ENCODE measurements around the gene UBE2E2. TPM values are rescaled to one million over a fixed set of nuclear protein-coding genes. Genes with fewer than 3 reads are reported as not detected.

UBE2E2 gene
- total and polyA plus RNA-seq, 2 experiments from 2014 or later = 29.0 to 75.4 TPM

DNA sequence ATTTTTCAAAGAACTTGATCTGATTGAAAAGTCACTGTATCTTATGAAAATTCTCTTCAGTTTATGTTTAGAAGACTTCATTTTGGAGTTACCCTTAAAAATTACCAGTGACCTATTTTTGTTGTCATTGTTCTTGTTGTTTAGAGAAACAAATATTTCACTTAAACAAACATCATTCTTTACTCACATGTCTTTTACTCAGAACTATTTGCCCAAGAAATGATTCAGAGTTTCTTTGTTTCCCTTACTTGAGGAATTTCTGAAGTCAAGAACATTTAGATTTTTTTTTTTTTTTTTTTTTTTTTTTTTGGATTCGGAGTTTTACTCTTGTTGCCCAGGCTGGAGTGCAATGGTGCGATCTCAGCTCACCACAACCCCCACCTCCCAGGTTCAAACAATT is 343.1 kb downstream of the UBE2E2 start:
- Histone ChIP-seq H2AFZ (no peak overlapping the region), H3K4me3 (no peak overlapping the region), H3K27me3 (replicated peaks; ENCODE audit: insufficient read depth) (no peaks in the 10 kb centered on the region), H3K4me2 (ENCODE audit: unreplicated experiment) (no peak overlapping the region), H3K4me1 (ENCODE audit: insufficient read depth) (no peaks in the 10 kb centered on the region), H4K20me1 (ENCODE audit: insufficient read depth) (no peaks in the 10 kb centered on the region), H3K79me2 (ENCODE audit: insufficient read depth) (no peaks in the 10 kb centered on the region), H3K27ac (no peak overlapping the region), H3F3A (ENCODE audit: insufficient read depth) (no peaks in the 10 kb centered on the region), H3K9me2 (ENCODE audit: insufficient read depth) (no peaks in the 10 kb centered on the region), H3K9ac (no peak overlapping the region), H3K9me3 (ENCODE audit: low read depth) (no peaks in the 10 kb centered on the region), H3K36me3 (ENCODE audit: low read depth) (no peaks in the 10 kb centered on the region)
- TF ChIP-seq EZH2phosphoT487 (IDR thresholded peaks at IDR 0.05; ENCODE audit: insufficient read depth, low read depth) (no peak), EZH2 (IDR thresholded peaks at IDR 0.05; ENCODE audit: insufficient read depth, poor library complexity, severe bottlenecking) (no peak)
- WGBS, 2 experiments (ENCODE audit: low coverage in 1 of 2, low lambda C conversion rate in 2 of 2, missing lambda C conversion rate in 2 of 2) = 77 to 90% methylated on average over 2 of the region's 2 CpGs
- in situ Hi-C loops (cut with MboI) = no loop called here
- DNase-seq = no peak

DNA sequence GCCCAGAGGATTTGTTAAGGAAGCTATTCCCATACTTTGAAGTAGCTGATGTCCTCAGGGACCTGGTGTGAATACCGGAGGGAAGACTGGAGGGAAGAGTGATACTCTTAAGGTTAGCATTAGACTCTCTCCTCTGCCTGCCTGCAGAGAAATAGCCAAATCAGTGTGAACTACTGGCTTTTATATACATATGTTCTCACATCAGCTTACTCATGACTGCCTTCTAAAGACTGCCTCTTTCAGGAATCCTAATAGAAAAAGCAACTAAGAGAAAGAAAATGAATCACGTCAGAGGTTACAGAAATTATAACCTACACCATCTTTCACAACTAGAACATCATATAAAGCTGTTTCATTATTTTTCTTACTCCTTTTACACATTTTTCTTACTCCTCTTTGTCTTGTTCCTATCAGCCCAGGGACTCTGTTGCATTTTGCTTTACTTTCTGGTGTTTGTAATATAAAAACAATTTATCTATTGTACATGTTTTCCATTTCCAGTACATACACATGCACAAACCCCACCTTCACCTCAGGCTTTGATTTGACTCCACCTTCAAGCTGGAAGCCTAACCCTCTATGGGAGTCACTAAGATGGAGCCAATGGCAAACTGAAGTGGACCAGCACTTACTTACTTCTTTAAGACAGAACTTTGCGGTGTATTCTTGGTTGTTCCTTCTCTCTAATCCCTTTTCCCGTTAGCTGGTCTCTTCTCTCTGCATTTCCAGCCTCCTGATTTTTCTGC is 345.0 kb downstream of the UBE2E2 start:
- no peak overlapping the region for H2AFZ ChIP-seq
- no peak overlapping the region for H3K27ac ChIP-seq
- no peaks in the 10 kb centered on the region for H3K4me1 ChIP-seq (ENCODE audit: insufficient read depth)
- H3K9me3 ChIP-seq (ENCODE audit: low read depth) = no peaks in the 10 kb centered on the region
- TF ChIP-seq EZH2phosphoT487 (IDR thresholded peaks at IDR 0.05; ENCODE audit: insufficient read depth, low read depth) (no peak), EZH2 (IDR thresholded peaks at IDR 0.05; ENCODE audit: insufficient read depth, poor library complexity, severe bottlenecking) (no peak)
- no peak overlapping the region for H3K4me2 ChIP-seq (ENCODE audit: unreplicated experiment)
- no peaks in the 10 kb centered on the region for H3F3A ChIP-seq (ENCODE audit: insufficient read depth)
- H3K36me3 ChIP-seq (ENCODE audit: low read depth) = no peaks in the 10 kb centered on the region
- no peaks in the 10 kb centered on the region for H3K27me3 ChIP-seq (replicated peaks; ENCODE audit: insufficient read depth)
- no peaks in the 10 kb centered on the region for H4K20me1 ChIP-seq (ENCODE audit: insufficient read depth)
- H3K9ac ChIP-seq = no peak overlapping the region
- in situ Hi-C loops (cut with MboI) = no loop called here
- no peak for DNase-seq
- H3K4me3 ChIP-seq = no peak overlapping the region
- H3K9me2 ChIP-seq (ENCODE audit: insufficient read depth) = no peaks in the 10 kb centered on the region
- 94 to 95% methylated on average over 4 of the region's 4 CpGs for WGBS, 2 experiments (ENCODE audit: low coverage in 1 of 2, low lambda C conversion rate in 2 of 2, missing lambda C conversion rate in 2 of 2)
- H3K79me2 ChIP-seq (ENCODE audit: insufficient read depth) = no peaks in the 10 kb centered on the region

GRCh38 chr3:23548706-23549105 is 345.6 kb downstream of the UBE2E2 start:
- H3K27me3 ChIP-seq (replicated peaks; ENCODE audit: insufficient read depth) = no peaks in the 10 kb centered on the region
- H3K4me2 ChIP-seq (ENCODE audit: unreplicated experiment) = no peak overlapping the region
- DNase-seq = no peak
- H3K36me3 ChIP-seq (ENCODE audit: low read depth) = no peaks in the 10 kb centered on the region
- in situ Hi-C loops (cut with MboI) = no loop called here
- H3K4me1 ChIP-seq (ENCODE audit: insufficient read depth) = no peaks in the 10 kb centered on the region
- no peak overlapping the region for H3K9ac ChIP-seq
- no peak overlapping the region for H3K27ac ChIP-seq
- H3K4me3 ChIP-seq = no peak overlapping the region
- TF ChIP-seq EZH2 (IDR thresholded peaks at IDR 0.05; ENCODE audit: insufficient read depth, poor library complexity, severe bottlenecking) = no peak
- TF ChIP-seq EZH2phosphoT487 (IDR thresholded peaks at IDR 0.05; ENCODE audit: insufficient read depth, low read depth) = no peak
- H3K79me2 ChIP-seq (ENCODE audit: insufficient read depth) = no peaks in the 10 kb centered on the region
- no peaks in the 10 kb centered on the region for H3F3A ChIP-seq (ENCODE audit: insufficient read depth)
- H2AFZ ChIP-seq = no peak overlapping the region
- no peaks in the 10 kb centered on the region for H4K20me1 ChIP-seq (ENCODE audit: insufficient read depth)
- H3K9me2 ChIP-seq (ENCODE audit: insufficient read depth) = no peaks in the 10 kb centered on the region
- no peaks in the 10 kb centered on the region for H3K9me3 ChIP-seq (ENCODE audit: low read depth)

GRCh38 chr3:23549148-23549910 is 346.2 kb downstream of the UBE2E2 start:
- no peaks in the 10 kb centered on the region for H4K20me1 ChIP-seq (ENCODE audit: insufficient read depth)
- H3K27me3 ChIP-seq (replicated peaks; ENCODE audit: insufficient read depth) = no peaks in the 10 kb centered on the region
- H3K9ac ChIP-seq = no peak overlapping the region
- H3K79me2 ChIP-seq (ENCODE audit: insufficient read depth) = no peaks in the 10 kb centered on the region
- WGBS, 2 experiments (ENCODE audit: low coverage in 1 of 2, low lambda C conversion rate in 2 of 2, missing lambda C conversion rate in 2 of 2) = 96 to 97% methylated on average over 8 of the region's 8 CpGs
- H3K4me3 ChIP-seq = no peak overlapping the region
- no peaks in the 10 kb centered on the region for H3K9me2 ChIP-seq (ENCODE audit: insufficient read depth)
- H3K4me2 ChIP-seq (ENCODE audit: unreplicated experiment) = no peak overlapping the region
- no peak for TF ChIP-seq EZH2phosphoT487 (IDR thresholded peaks at IDR 0.05; ENCODE audit: insufficient read depth, low read depth)
- H3K9me3 ChIP-seq (ENCODE audit: low read depth) = no peaks in the 10 kb centered on the region
- H2AFZ ChIP-seq = no peak overlapping the region
- DNase-seq = no peak
- in situ Hi-C loops (cut with MboI) = no loop called here
- no peak overlapping the region for H3K27ac ChIP-seq
- H3K36me3 ChIP-seq (ENCODE audit: low read depth) = no peaks in the 10 kb centered on the region
- no peaks in the 10 kb centered on the region for H3K4me1 ChIP-seq (ENCODE audit: insufficient read depth)
- H3F3A ChIP-seq (ENCODE audit: insufficient read depth) = no peaks in the 10 kb centered on the region
